ENCODE measurements around the gene SGF29. TPM values are rescaled to one million over a fixed set of nuclear protein-coding genes. Genes with fewer than 3 reads are reported as not detected.
"Not testable (repeated sequence)": the region's sequence is repeated elsewhere in the genome, so short reads cannot be mapped to it uniquely, and the experiment has no call there.

Gene SGF29
- total RNA-seq, 4 donors from 2014 or later, result 11.0 to 31.3 (median 13.1) TPM

DNA sequence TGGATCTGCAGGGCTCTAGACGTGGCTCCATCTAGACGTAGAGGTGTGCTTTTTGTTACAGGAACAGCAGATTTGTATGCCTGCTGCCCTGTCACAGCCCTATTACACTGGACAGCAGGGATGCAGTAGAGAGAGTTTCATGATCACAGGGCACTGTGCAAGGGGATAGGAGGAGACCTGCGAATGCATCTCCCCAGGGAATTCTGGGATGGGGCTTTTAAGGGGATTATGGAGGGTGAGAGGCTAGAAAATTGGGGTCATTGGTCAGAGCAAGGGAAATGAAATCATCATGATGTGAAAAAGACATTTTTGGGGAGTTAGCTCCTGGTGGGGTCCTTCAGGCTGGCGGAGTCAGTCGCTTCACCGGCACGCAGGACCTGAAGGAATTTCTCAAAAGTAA lies 11.1 kb upstream of the SGF29 start:
- 77 to 85% methylated on average over 6 to 7 of the region's 7 CpGs for WGBS, 2 donors
- intact Hi-C loops (cut with DNase I), result no loop called here
- no peaks in the 10 kb centered on the region for H3K9me3 ChIP-seq
- H3K4me1 ChIP-seq, result peaks cover 0 to 37% (median 10%) of the 10 kb centered on the region in 3 donors
- TF ChIP-seq POLR2A (IDR thresholded peaks at IDR 0.05), result no peak
- TF ChIP-seq, protein P1, sequence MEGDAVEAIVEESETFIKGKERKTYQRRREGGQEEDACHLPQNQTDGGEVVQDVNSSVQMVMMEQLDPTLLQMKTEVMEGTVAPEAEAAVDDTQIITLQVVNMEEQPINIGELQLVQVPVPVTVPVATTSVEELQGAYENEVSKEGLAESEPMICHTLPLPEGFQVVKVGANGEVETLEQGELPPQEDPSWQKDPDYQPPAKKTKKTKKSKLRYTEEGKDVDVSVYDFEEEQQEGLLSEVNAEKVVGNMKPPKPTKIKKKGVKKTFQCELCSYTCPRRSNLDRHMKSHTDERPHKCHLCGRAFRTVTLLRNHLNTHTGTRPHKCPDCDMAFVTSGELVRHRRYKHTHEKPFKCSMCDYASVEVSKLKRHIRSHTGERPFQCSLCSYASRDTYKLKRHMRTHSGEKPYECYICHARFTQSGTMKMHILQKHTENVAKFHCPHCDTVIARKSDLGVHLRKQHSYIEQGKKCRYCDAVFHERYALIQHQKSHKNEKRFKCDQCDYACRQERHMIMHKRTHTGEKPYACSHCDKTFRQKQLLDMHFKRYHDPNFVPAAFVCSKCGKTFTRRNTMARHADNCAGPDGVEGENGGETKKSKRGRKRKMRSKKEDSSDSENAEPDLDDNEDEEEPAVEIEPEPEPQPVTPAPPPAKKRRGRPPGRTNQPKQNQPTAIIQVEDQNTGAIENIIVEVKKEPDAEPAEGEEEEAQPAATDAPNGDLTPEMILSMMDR (IDR thresholded peaks at IDR 0.05), result no peak
- peak overlapping the region; percentile 5 to 68 (median 58) for H3K27ac ChIP-seq
- DNase-seq, result no peak
- no peaks in the 10 kb centered on the region for H3K36me3 ChIP-seq
- H3K4me3 ChIP-seq, result no peak overlapping the region
- H3K27me3 ChIP-seq, result no peaks in the 10 kb centered on the region

DNA sequence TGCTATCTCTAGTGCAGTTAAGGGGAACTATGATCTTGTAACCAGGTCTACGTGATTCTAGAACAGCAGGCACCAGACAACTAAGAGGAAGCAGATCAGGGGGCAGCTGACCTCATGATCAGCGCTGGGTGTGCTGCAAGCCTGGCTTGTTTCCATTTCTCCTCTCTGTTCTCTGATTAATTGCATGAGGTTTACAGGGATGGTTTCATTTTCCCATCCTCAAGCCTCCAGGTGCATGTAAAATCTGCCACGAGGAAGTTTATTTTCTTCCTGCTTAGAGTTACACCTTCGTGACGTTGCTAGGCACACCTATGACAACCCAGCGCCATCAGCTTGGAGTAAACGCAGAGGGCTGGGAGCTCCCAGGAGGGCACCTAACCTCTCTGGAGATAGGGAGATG lies 10.6 kb upstream of the SGF29 start:
- Histone ChIP-seq H3K27me3 (no peaks in the 10 kb centered on the region), H3K27ac (peak overlapping the region; percentile 5 to 68 (median 58)), H3K4me3 (no peak overlapping the region), H3K9me3 (no peaks in the 10 kb centered on the region), H3K4me1 (peaks cover 0 to 33% (median 8%) of the 10 kb centered on the region in 3 donors), H3K36me3 (no peaks in the 10 kb centered on the region)
- no peak for TF ChIP-seq POLR2A (IDR thresholded peaks at IDR 0.05)
- TF ChIP-seq, protein P1 (IDR thresholded peaks at IDR 0.05), result no peak
- 31 to 37% methylated on average over 7 of the region's 7 CpGs for WGBS, 2 donors
- intact Hi-C loops (cut with DNase I), result no loop called here
- no peak for DNase-seq

DNA sequence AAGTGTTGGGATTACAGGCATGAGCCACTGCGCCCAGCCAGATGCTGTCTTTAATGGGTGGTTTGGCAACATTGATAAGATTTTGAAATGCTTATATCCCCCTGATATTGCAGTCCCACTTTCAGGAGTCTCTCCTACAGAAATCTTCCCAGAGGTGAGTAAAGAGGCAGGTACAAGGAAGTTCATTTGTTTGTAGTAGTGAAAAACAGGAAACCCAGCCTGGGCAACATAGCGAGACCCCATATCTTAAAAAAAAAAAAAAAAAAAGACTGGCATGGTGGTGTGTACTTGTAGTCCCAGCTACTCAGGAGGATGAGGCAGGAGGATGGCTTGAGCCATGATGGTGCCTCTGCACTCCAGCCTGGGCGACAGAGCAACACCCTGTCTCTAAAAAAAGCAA lies 8.7 kb upstream of the SGF29 start:
- WGBS, 2 donors, result 80 to 82% methylated on average over 2 to 3 of the region's 3 CpGs
- TF ChIP-seq POLR2A (IDR thresholded peaks at IDR 0.05), result no peak
- TF ChIP-seq, protein P1 (IDR thresholded peaks at IDR 0.05), result no peak
- Histone ChIP-seq H3K27ac (no peak overlapping the region), H3K9me3 (no peaks in the 10 kb centered on the region), H3K4me1 (peaks cover 0 to 24% (median 0%) of the 10 kb centered on the region in 3 donors), H3K27me3 (no peaks in the 10 kb centered on the region), H3K4me3 (no peak overlapping the region), H3K36me3 (no peaks in the 10 kb centered on the region)
- intact Hi-C loops (cut with DNase I), result no loop called here
- no peak for DNase-seq

DNA sequence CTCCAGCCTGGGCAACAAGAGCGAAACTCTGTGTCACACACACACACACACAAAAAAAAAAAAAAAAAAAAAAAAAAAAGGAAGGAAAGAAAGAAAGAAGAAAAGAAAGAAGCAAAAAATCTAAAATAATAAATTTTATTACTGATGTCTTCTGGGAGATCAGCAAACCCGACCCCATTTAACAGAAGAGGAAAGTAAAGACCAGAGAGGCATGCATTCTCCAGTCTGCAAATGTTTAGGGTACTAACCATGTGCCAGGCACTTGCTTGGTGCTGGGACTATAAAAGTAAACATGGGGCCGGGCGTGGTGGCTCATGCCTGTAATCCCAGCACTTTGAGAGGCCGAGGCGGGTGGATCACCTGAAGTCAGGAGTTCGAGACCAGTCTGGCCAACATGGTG lies 7.8 kb upstream of the SGF29 start:
- WGBS, 2 donors, result 74 to 75% methylated on average over 7 of the region's 7 CpGs
- intact Hi-C loops (cut with DNase I), result not testable (repeated sequence)

DNA sequence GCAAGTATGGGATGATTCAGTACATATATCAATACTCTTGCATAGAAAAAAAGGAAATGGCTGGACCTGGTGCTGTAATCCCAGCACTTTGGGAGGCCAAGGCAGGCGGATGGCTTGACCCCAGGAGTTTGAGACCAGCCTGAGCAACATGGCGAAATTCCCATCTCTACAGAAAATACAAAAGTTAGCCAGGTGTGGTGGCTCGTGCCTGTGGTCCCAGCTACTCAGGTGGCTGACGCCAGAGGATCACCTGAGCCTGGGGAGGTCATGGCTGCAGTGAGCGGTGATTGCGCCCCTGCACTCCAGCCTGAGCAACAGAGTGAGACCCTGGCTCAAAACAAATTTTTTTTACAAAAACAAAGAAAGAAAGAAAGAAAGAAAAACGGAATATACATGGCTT lies 7.1 kb upstream of the SGF29 start:
- intact Hi-C loops (cut with DNase I), result no loop called here
- H3K4me3 ChIP-seq, result no peak overlapping the region

More for the DNA sequence above, 7.8 kb upstream of the SGF29 start:
- H3K27ac ChIP-seq, H3K9me3 ChIP-seq, H3K4me3 ChIP-seq, H3K36me3 ChIP-seq, H3K27me3 ChIP-seq, DNase-seq: not testable (repeated sequence)
- peaks cover 0 to 21% (median 0%) of the 10 kb centered on the region in 3 donors for H3K4me1 ChIP-seq

More for the DNA sequence above, 7.1 kb upstream of the SGF29 start:
- DNase-seq, result no peak
- no peak overlapping the region for H3K27ac ChIP-seq
- no peaks in the 10 kb centered on the region for H3K9me3 ChIP-seq
- H3K36me3 ChIP-seq, result no peaks in the 10 kb centered on the region
- no peaks in the 10 kb centered on the region for H3K27me3 ChIP-seq
- TF ChIP-seq, protein P1 (IDR thresholded peaks at IDR 0.05), result no peak
- no peak for TF ChIP-seq POLR2A (IDR thresholded peaks at IDR 0.05)
- 74 to 81% methylated on average over 7 of the region's 7 CpGs for WGBS, 2 donors
- H3K4me1 ChIP-seq, result peaks cover 0 to 21% (median 0%) of the 10 kb centered on the region in 3 donors

Measured in esophagus squamous epithelium (tissue), 5 donors.